Endothelial cell of umbilical vein (primary cell): ENCODE data around the gene HERC5.

Experiments used
- CTCF ChIP-seq, 2 donors: IDR thresholded peaks; 1 replicate in 1 of 2; 2 replicates in 1 of 2; pipeline ENCODE4 v1.5.1; 2011; ENCODE audit warnings: low read length in 2 of 2, mild to moderate bottlenecking in 2 of 2, moderate library complexity in 2 of 2, control low read depth in 1 of 2, inconsistent platforms in 1 of 2, low read depth in 1 of 2; ENCODE audit not compliant: insufficient read depth in 1 of 2; ENCODE audit errors: extremely low read depth in 1 of 2
- EZH2 ChIP-seq: IDR thresholded peaks from 2 replicates; pipeline ENCODE4 v1.6.1; 2012; ENCODE audit warnings: borderline replicate concordance, low read depth, mild to moderate bottlenecking, moderate library complexity, low read length, inconsistent platforms; ENCODE audit not compliant: severe bottlenecking
- FOS ChIP-seq: IDR thresholded peaks from 2 replicates; pipeline ENCODE4 v1.6.1; 2011; ENCODE audit warnings: mild to moderate bottlenecking, low read length, moderate library complexity, borderline replicate concordance; ENCODE audit not compliant: insufficient read depth
- GATA2 ChIP-seq: IDR thresholded peaks from 2 replicates; pipeline ENCODE4 v1.7.0; 2011; ENCODE audit warnings: low read depth, mild to moderate bottlenecking, moderate library complexity, mixed read lengths, low read length; ENCODE audit not compliant: insufficient read length, insufficient read depth
- MAX ChIP-seq: IDR thresholded peaks from 2 replicates; pipeline ENCODE4 v1.6.1; 2011; ENCODE audit not compliant: insufficient read depth, insufficient read length
- MYC ChIP-seq: IDR thresholded peaks from one replicate; pipeline ENCODE4 v1.6.1; 2011; ENCODE audit warnings: mild to moderate bottlenecking, low read depth, low read length
- POLR2A ChIP-seq: IDR thresholded peaks from 2 replicates; pipeline ENCODE4 v1.6.1; 2012; ENCODE audit warnings: low read depth, mild to moderate bottlenecking, control low read depth, low read length
- POLR2AphosphoS5 ChIP-seq: IDR thresholded peaks from 2 replicates; pipeline ENCODE4 v1.6.1; 2012; ENCODE audit warnings: low read depth, mild to moderate bottlenecking, control low read depth, low read length, moderate library complexity; ENCODE audit not compliant: insufficient read depth

GRCh38 chr4:88518911-88519310 is 62.0 kb downstream of the HERC5 start:
- no peak for TF ChIP-seq POLR2A
- no peak for TF ChIP-seq EZH2
- no peak for TF ChIP-seq CTCF (IDR thresholded peaks at IDR 0.05; ENCODE audit: extremely low read depth in 1 of 2, insufficient read depth in 1 of 2, low read depth in 1 of 2, low read length in 2 of 2)
- TF ChIP-seq POLR2AphosphoS5: no peak
- TF ChIP-seq GATA2: no peak
- TF ChIP-seq MYC: no peak
- no peak for TF ChIP-seq MAX
- TF ChIP-seq FOS: no peak
